ENCODE results near the gene CSMD2. TPM values are rescaled to one million over a fixed set of nuclear protein-coding genes. Genes with fewer than 3 reads are reported as not detected.

Gene CSMD2
- total RNA-seq, 1 experiment from 2014 or later, result 0.22 TPM

- TF ChIP-seq CEBPB (IDR thresholded peaks at IDR 0.05; ENCODE audit: low read depth) (no peak), EZH2 (IDR thresholded peaks at IDR 0.05) (no peak), RAD21 (IDR thresholded peaks at IDR 0.05; ENCODE audit: low read depth) (no peak), CBX3 (IDR thresholded peaks at IDR 0.05; ENCODE audit: low read depth) (no peak), JUND (IDR thresholded peaks at IDR 0.05) (no peak), SRF (IDR thresholded peaks at IDR 0.05; ENCODE audit: low read depth) (no peak)
- TF ChIP-seq, protein P1, sequence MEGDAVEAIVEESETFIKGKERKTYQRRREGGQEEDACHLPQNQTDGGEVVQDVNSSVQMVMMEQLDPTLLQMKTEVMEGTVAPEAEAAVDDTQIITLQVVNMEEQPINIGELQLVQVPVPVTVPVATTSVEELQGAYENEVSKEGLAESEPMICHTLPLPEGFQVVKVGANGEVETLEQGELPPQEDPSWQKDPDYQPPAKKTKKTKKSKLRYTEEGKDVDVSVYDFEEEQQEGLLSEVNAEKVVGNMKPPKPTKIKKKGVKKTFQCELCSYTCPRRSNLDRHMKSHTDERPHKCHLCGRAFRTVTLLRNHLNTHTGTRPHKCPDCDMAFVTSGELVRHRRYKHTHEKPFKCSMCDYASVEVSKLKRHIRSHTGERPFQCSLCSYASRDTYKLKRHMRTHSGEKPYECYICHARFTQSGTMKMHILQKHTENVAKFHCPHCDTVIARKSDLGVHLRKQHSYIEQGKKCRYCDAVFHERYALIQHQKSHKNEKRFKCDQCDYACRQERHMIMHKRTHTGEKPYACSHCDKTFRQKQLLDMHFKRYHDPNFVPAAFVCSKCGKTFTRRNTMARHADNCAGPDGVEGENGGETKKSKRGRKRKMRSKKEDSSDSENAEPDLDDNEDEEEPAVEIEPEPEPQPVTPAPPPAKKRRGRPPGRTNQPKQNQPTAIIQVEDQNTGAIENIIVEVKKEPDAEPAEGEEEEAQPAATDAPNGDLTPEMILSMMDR (IDR thresholded peaks at IDR 0.05 in 2 of 3, conservative IDR thresholded peaks at IDR 0.05 in 1 of 3; ENCODE audit: borderline replicate concordance in 1 of 3, insufficient read depth in 1 of 3, low read depth in 2 of 3, low read length in 2 of 3), result no peak
- no TSS peak for BruUV-seq (replicated peaks)
- Histone ChIP-seq H3K27ac (ENCODE audit: low read depth, low read length) (no peak overlapping the region), H2AFZ (ENCODE audit: low read depth, low read length, poor library complexity, severe bottlenecking) (no peak overlapping the region), H3K36me3 (ENCODE audit: control insufficient read depth in 1 of 2, insufficient read depth in 2 of 2, low read length in 2 of 2) (no peaks in the 10 kb centered on the region), H3K9ac (ENCODE audit: low read length) (no peak overlapping the region), H3K27me3 (ENCODE audit: insufficient read depth, low read length) (peaks cover 11% of the 10 kb centered on the region), H3K4me2 (ENCODE audit: low read length) (no peak overlapping the region), H4K20me1 (ENCODE audit: insufficient read depth) (no peaks in the 10 kb centered on the region), H3K9me2 (ENCODE audit: insufficient read depth) (no peaks in the 10 kb centered on the region), H3K4me3 (replicated peaks in 1 of 2; ENCODE audit: low read depth in 1 of 2, low read length in 2 of 2) (no peak overlapping the region), H3K4me1 (ENCODE audit: control insufficient read depth in 1 of 2, insufficient read depth in 2 of 2, low read length in 2 of 2) (no peaks in the 10 kb centered on the region), H3K9me3 (ENCODE audit: control insufficient read depth in 1 of 2, insufficient read depth in 1 of 2, low read depth in 1 of 2, low read length in 2 of 2) (no peaks in the 10 kb centered on the region), H3K79me2 (ENCODE audit: insufficient read depth, low read length) (no peaks in the 10 kb centered on the region)
- intact Hi-C loops (cut with micrococcal nuclease), result no loop called here
- CTCF ChIA-PET, result no interaction called here
- RAD21 ChIA-PET (ENCODE audit: low non-redundant PET in 1 of 2, low total read pairs in 2 of 2, uncharacterized antibody in 2 of 2, unreplicated experiment in 2 of 2), result no interaction called here
- ATAC-seq, result no peak
- DNase-seq (ENCODE audit: low read depth, low spot score), result no peak
- POLR2A ChIA-PET, result no interaction called here
Observed at GRCh38 chr1:33918368-33918767, 246.7 kb downstream of the CSMD2 start.

- CTCF ChIA-PET, result no interaction called here
Observed at GRCh38 chr1:33916786-33917185, 248.2 kb downstream of the CSMD2 start.

More at GRCh38 chr1:33916786-33917185, 248.2 kb downstream of the CSMD2 start:
- ChIA-PET POLR2A (no interaction called here), RAD21 (ENCODE audit: low non-redundant PET in 1 of 2, low total read pairs in 2 of 2, uncharacterized antibody in 2 of 2, unreplicated experiment in 2 of 2) (no interaction called here)
- H3K79me2 ChIP-seq (ENCODE audit: insufficient read depth, low read length), result no peaks in the 10 kb centered on the region
- no peak overlapping the region for H3K9ac ChIP-seq (ENCODE audit: low read length)
- H3K4me3 ChIP-seq (replicated peaks in 1 of 2; ENCODE audit: low read depth in 1 of 2, low read length in 2 of 2), result no peak overlapping the region
- no peaks in the 10 kb centered on the region for H3K9me2 ChIP-seq (ENCODE audit: insufficient read depth)
- ATAC-seq (no peak), DNase-seq (ENCODE audit: low read depth, low spot score) (no peak)
- no TSS peak for BruUV-seq (replicated peaks)
- no peak overlapping the region for H3K27ac ChIP-seq (ENCODE audit: low read depth, low read length)
- TF ChIP-seq SIN3A (IDR thresholded peaks at IDR 0.05; ENCODE audit: low read depth) (no peak), EZH2phosphoT487 (IDR thresholded peaks at IDR 0.05; ENCODE audit: borderline replicate concordance) (no peak), ELF1 (IDR thresholded peaks at IDR 0.05; ENCODE audit: borderline replicate concordance, low read depth) (no peak), CBX3 (IDR thresholded peaks at IDR 0.05; ENCODE audit: low read depth) (no peak), JUND (IDR thresholded peaks at IDR 0.05) (no peak), SP1 (IDR thresholded peaks at IDR 0.05; ENCODE audit: low read depth) (no peak), EZH2 (IDR thresholded peaks at IDR 0.05) (no peak), ZFX (IDR thresholded peaks at IDR 0.05) (no peak), RAD21 (IDR thresholded peaks at IDR 0.05; ENCODE audit: low read depth) (no peak), CEBPB (IDR thresholded peaks at IDR 0.05; ENCODE audit: low read depth) (no peak), YY1 (IDR thresholded peaks at IDR 0.05; ENCODE audit: extremely low read depth, insufficient replicate concordance, low read depth, low read length) (no peak), EGR1 (IDR thresholded peaks at IDR 0.05; ENCODE audit: low read depth) (no peak)
- TF ChIP-seq, protein P2, sequence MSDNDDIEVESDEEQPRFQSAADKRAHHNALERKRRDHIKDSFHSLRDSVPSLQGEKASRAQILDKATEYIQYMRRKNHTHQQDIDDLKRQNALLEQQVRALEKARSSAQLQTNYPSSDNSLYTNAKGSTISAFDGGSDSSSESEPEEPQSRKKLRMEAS (IDR thresholded peaks at IDR 0.05), result no peak
- TF ChIP-seq, protein P1 (IDR thresholded peaks at IDR 0.05 in 2 of 3, conservative IDR thresholded peaks at IDR 0.05 in 1 of 3; ENCODE audit: borderline replicate concordance in 1 of 3, insufficient read depth in 1 of 3, low read depth in 2 of 3, low read length in 2 of 3), result no peak
- H2AFZ ChIP-seq (ENCODE audit: low read depth, low read length, poor library complexity, severe bottlenecking), result no peak overlapping the region
- intact Hi-C loops (cut with micrococcal nuclease), result no loop called here
- H3K4me2 ChIP-seq (ENCODE audit: low read length), result no peak overlapping the region
- no peaks in the 10 kb centered on the region for H3K4me1 ChIP-seq (ENCODE audit: control insufficient read depth in 1 of 2, insufficient read depth in 2 of 2, low read length in 2 of 2)
- peaks cover 15% of the 10 kb centered on the region for H3K27me3 ChIP-seq (ENCODE audit: insufficient read depth, low read length)
- H3K36me3 ChIP-seq (ENCODE audit: control insufficient read depth in 1 of 2, insufficient read depth in 2 of 2, low read length in 2 of 2), result no peaks in the 10 kb centered on the region
- no peaks in the 10 kb centered on the region for H3K9me3 ChIP-seq (ENCODE audit: control insufficient read depth in 1 of 2, insufficient read depth in 1 of 2, low read depth in 1 of 2, low read length in 2 of 2)
- H4K20me1 ChIP-seq (ENCODE audit: insufficient read depth), result no peaks in the 10 kb centered on the region
